Ascending aorta (tissue), 2 donors: ENCODE data around the gene NPTX2. TPM values are rescaled to one million over a fixed set of nuclear protein-coding genes. Genes with fewer than 3 reads are reported as not detected.

Experiments used
- DNase-seq, 2 donors: peaks; one replicate each; pipeline ENCODE4 v3.0.0-alpha.2; 2019; ENCODE audit warnings: low spot score in 2 of 2
- H3K27ac ChIP-seq, 2 donors: fragments of 200-600 bp; sonication (generic); one replicate each; pipeline ENCODE4 v1.5.1; 2016 to 2017; ENCODE audit warnings: mild to moderate bottlenecking in 1 of 2
- H3K27me3 ChIP-seq: fragments of 200-600 bp; sonication (generic); one replicate; pipeline ENCODE4 v1.5.1; 2017
- H3K36me3 ChIP-seq, 2 donors: fragments of 200-600 bp; sonication (generic); one replicate each; pipeline ENCODE4 v1.5.1; 2016
- H3K4me1 ChIP-seq, 2 donors: fragments of 200-600 bp; sonication (generic); one replicate each; pipeline ENCODE4 v1.5.1; 2016 to 2017; ENCODE audit warnings: mild to moderate bottlenecking in 1 of 2
- H3K4me3 ChIP-seq, 2 donors: fragments of 200-600 bp; sonication (generic); one replicate each; pipeline ENCODE4 v1.5.1; 2016 to 2017; ENCODE audit warnings: mild to moderate bottlenecking in 1 of 2
- H3K9me3 ChIP-seq, 2 donors: fragments of 200-600 bp; sonication (generic); one replicate each; pipeline ENCODE4 v1.5.1; 2016
- CTCF ChIP-seq, 3 experiments: fragments of 200-600 bp in 2 of 3; fragments of 450-650 bp in 1 of 3; sonication (generic) in 2 of 3; IDR thresholded peaks; one replicate each; pipeline ENCODE4 v1.5.1; 2016 to 2019; ENCODE audit warnings: antibody characterized with exemption in 3 of 3, mild to moderate bottlenecking in 1 of 3, moderate library complexity in 1 of 3
- intact Hi-C: fragments of 100-400 bp; cut with DNase I; formaldehyde crosslinking; loops from one replicate; pipeline ENCODE4 v1.15.1; 2023
- total RNA-seq: library from RNA; depleted of rRNA; stranded (reverse); fragments of >200 nt; gene quantifications from one replicate; pipeline ENCODE4 v1.1.0, GENCODE V29; 2016

NPTX2 gene
- total RNA-seq, 1 donor from 2014 or later: 44.2 TPM

GRCh38 chr7:98626460-98627412 lies 9.7 kb downstream of the NPTX2 start:
- no peak for DNase-seq
- no peak for TF ChIP-seq CTCF (IDR thresholded peaks at IDR 0.05)
- no peak overlapping the region for H3K27ac ChIP-seq
- H3K4me3 ChIP-seq: no peak overlapping the region
- no peaks in the 10 kb centered on the region for H3K9me3 ChIP-seq
- H3K36me3 ChIP-seq: peaks cover 6 to 39% of the 10 kb centered on the region in 2 donors
- intact Hi-C loops: no loop called here
- no peaks in the 10 kb centered on the region for H3K27me3 ChIP-seq
- H3K4me1 ChIP-seq: no peaks in the 10 kb centered on the region

- intact Hi-C loops: no loop called here
- no peak for DNase-seq
These were observed 10.3 kb downstream of the NPTX2 start for GRCh38 chr7:98627413-98627790.

GRCh38 chr7:98628418-98628817 lies 11.3 kb downstream of the NPTX2 start:
- Histone ChIP-seq H3K9me3 (peaks cover 0 to 4% of the 10 kb centered on the region in 2 donors), H3K4me3 (no peak overlapping the region), H3K27me3 (no peaks in the 10 kb centered on the region), H3K36me3 (peaks cover 6 to 36% of the 10 kb centered on the region in 2 donors), H3K27ac (no peak overlapping the region), H3K4me1 (no peaks in the 10 kb centered on the region)
- DNase-seq: no peak
- no peak for TF ChIP-seq CTCF (IDR thresholded peaks at IDR 0.05)
- intact Hi-C loops: no loop called here

More at GRCh38 chr7:98627413-98627790, 10.3 kb downstream of the NPTX2 start:
- H3K9me3 ChIP-seq: peaks cover 0 to under 1% of the 10 kb centered on the region in 2 donors
- no peaks in the 10 kb centered on the region for H3K27me3 ChIP-seq
- no peaks in the 10 kb centered on the region for H3K4me1 ChIP-seq
- no peak overlapping the region for H3K4me3 ChIP-seq
- TF ChIP-seq CTCF (IDR thresholded peaks at IDR 0.05): no peak
- H3K27ac ChIP-seq: no peak overlapping the region
- H3K36me3 ChIP-seq: peaks cover 6 to 36% of the 10 kb centered on the region in 2 donors

DNA sequence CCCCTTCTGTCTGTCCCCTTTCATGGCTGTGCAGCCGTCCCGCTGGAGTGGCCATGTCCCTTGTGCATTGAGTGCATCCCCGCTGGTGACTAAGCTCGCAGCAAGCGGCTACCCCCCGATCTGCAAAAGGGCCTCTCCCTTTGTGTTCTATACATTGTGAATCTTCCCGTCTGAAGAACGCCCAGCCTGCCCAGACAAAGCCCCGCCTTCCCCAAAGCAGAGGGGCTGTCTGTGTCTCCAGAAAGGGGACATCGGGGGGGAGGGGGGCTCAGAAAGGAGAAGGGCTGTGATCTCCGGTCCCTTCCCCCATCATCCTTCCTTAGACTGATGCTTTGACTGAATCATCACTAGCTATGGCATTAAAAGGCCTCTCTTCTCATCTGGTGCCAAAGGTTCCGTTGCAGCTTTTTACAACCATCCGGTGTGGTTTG lies 11.9 kb downstream of the NPTX2 start:
- Histone ChIP-seq H3K36me3 (peaks cover 6 to 36% of the 10 kb centered on the region in 2 donors), H3K27me3 (no peaks in the 10 kb centered on the region), H3K4me1 (no peaks in the 10 kb centered on the region), H3K9me3 (peaks cover 0 to 4% of the 10 kb centered on the region in 2 donors), H3K27ac (no peak overlapping the region), H3K4me3 (no peak overlapping the region)
- intact Hi-C loops: no loop called here
- TF ChIP-seq CTCF (IDR thresholded peaks at IDR 0.05): no peak
- no peak for DNase-seq

DNA sequence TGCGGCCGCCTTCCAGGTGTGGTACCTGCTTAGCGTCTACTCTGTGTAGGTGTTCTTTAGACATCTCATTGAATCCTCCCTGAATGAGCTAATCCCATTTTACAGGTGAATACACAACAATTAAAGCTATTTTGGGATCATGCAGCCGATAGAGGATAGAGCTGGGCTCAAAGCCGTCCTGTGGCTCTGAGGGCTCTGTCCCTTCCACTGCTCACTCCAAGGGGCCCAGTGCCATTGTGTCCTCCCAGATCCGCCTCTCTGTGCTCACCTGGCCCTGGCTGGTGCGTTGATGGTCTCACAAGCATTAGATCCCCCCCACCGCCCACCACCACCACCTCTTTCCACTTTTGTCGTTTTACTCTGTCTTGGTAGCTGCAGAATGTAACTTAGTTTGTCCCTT lies 13.1 kb downstream of the NPTX2 start:
- H3K27me3 ChIP-seq: no peaks in the 10 kb centered on the region
- DNase-seq: no peak
- peaks cover 0 to 4% of the 10 kb centered on the region in 2 donors for H3K9me3 ChIP-seq
- no peak for TF ChIP-seq CTCF (IDR thresholded peaks at IDR 0.05)
- no peak overlapping the region for H3K4me3 ChIP-seq
- peaks cover 6 to 26% of the 10 kb centered on the region in 2 donors for H3K36me3 ChIP-seq
- intact Hi-C loops: no loop called here
- no peaks in the 10 kb centered on the region for H3K4me1 ChIP-seq
- H3K27ac ChIP-seq: no peak overlapping the region
